GM12872 (cell line): ENCODE results near the gene PTER.

Experiments
- TF ChIP-seq, protein P1 (sequence below): IDR thresholded peaks from 3 replicates; pipeline ENCODE4 v1.5.1; 2011; ENCODE audit warnings: low read depth, mild to moderate bottlenecking, low read length, moderate library complexity; ENCODE audit not compliant: insufficient read depth

Gene PTER

DNA sequence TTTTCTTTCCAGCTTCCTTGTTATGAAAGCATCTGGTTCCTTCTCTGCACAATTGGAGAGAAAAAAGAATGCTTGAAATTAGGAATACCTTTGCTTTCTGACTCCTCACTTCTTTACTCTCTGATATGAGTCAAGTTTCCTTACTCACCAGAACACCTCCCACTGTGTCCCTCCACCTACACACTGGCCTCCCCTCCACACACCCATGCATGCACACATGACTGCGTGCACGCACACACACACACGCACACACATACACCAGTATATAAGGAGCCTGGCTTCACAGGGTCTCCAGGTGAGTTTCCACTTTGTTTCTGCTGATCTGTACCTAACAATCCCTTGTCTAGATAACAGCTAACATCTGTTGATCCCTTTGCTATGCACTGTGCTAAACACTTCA lies 11.4 kb upstream of the PTER start:
- TF ChIP-seq, protein P1, sequence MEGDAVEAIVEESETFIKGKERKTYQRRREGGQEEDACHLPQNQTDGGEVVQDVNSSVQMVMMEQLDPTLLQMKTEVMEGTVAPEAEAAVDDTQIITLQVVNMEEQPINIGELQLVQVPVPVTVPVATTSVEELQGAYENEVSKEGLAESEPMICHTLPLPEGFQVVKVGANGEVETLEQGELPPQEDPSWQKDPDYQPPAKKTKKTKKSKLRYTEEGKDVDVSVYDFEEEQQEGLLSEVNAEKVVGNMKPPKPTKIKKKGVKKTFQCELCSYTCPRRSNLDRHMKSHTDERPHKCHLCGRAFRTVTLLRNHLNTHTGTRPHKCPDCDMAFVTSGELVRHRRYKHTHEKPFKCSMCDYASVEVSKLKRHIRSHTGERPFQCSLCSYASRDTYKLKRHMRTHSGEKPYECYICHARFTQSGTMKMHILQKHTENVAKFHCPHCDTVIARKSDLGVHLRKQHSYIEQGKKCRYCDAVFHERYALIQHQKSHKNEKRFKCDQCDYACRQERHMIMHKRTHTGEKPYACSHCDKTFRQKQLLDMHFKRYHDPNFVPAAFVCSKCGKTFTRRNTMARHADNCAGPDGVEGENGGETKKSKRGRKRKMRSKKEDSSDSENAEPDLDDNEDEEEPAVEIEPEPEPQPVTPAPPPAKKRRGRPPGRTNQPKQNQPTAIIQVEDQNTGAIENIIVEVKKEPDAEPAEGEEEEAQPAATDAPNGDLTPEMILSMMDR, result no peak

- TF ChIP-seq, protein P1, result no peak
Measured at GRCh38 chr10:16429539-16429938, 7.3 kb upstream of the PTER start.

DNA sequence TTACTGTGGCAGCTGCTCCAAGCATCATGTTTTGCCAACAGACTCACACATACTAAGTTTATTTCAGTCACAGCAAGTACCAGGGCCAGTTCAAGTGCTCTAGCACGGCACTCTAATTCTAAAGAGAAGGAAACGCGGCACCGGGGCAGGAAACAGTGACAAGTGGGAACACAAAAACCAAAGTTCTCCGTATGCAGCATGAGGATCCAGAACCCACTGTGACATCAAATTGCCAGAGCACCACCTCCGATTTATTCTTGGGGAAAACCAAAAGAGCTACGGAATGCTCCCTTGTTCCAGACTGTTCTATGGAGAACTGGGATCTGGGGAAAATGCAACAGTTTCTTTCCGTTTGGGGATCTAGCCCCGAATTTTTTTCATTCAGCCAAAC lies 448 bp upstream of the PTER start:
- TF ChIP-seq, protein P1, result no peak

DNA sequence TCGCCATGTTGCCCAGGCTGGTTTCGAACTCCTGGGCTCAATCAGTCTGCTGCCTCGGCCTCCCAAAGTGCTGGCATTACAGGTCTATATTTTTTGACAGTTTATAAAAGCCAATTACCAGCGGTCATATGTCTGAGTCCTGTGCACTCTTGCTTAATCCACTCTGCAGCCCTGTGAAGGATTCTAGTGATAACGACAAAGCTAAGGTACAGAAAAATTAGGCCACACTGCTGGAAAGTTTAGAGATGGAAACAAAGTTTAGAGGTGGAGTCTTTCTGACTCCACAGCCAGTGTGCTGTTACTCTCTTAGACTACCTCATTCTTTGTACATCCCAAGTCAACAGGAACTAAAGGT lies 707 bp downstream of the PTER start:
- TF ChIP-seq, protein P1, result no peak

GRCh38 chr10:16439295-16439694 lies 2.5 kb downstream of the PTER start:
- TF ChIP-seq, protein P1, result no peak

DNA sequence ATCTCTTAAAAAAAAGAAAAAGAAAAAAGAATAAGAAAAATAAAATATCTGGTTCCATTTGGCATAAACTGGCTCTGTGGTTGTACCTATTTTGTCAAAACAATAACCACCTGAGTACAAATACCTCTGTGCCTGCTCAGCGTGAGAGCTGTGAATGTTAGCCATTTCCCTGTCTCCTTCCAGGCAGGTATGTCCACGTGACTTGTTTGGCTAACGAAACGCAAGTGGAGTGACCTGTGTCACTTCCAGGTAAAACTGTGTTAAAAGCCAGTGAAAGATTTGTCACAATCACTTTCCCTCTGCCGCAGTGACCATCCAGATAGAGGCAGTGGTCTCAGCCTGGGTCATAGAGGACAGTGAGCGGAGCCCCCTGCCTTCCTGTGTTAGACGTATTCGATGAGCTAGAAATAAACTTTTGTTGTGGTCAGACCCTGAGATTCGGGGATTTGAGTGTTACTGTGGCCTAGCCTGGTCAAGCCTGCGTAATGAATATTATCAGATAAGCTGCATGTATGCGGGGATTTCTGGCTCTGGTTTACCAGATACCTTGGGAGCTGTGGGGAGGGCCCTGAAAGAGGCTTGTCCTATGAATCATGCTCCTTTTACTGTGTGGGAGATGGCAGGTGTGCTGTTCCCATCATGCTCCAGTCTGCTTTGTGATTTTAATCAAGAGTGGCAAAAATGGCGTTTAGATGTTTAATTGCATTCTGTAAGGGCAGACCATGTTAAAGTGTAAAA lies 3.8 kb downstream of the PTER start:
- TF ChIP-seq, protein P1, result no peak

DNA sequence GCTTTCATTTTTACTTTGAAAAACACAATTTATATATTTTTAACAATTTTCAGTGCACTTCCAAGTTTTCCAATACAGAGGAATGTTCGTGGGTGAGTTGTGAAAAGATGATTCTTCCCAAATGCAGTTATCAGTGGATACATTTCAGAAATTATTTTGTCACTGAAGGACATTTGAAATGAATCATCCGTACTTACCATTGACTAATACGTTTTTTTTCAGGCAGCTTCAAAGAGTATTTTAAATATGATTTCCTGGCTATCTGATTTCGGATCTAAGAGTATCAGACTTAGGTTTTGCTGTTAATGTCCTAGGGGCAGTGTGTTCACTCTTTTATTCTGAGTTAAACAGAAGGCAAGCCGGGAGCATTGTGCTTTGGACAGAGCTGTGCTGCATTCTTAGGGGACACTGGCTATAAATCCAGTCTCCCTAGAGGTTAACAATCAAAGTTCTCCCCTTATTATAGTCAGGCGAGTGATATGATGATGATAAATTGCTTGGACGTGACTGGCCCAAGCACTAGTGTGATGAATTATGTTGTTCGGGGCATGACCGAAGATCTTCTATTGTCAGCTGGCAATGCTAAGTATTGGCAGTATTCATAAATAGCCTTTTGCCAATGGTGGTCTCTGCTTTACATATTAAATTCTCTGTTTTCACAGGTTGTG lies 4.5 kb downstream of the PTER start:
- TF ChIP-seq, protein P1, result no peak
